Right lobe of liver (tissue), 4 donors: ENCODE data around the gene AMT.

Source experiments
- POLR2A ChIP-seq: fragments of 450-650 bp; IDR thresholded peaks from one replicate; pipeline ENCODE4 v1.6.1; 2017; ENCODE audit warnings: antibody characterized with exemption, mild to moderate bottlenecking
- TF ChIP-seq, protein P1 (sequence below), 4 donors: fragments of 200-600 bp in 3 of 4; fragments of 450-650 bp in 1 of 4; IDR thresholded peaks; one replicate each; pipeline versions ENCODE4 v1.5.1 to v1.8.0; 2016 to 2022; ENCODE audit warnings: antibody characterized with exemption in 4 of 4, mild to moderate bottlenecking in 2 of 4
- donor health status: DM: no; HTN: no; CAD: no.
- donor health status: DM: no; HTN: no; CAD: no.
- donor health status: DM: no; HTN: yes; CAD: no.

DNA sequence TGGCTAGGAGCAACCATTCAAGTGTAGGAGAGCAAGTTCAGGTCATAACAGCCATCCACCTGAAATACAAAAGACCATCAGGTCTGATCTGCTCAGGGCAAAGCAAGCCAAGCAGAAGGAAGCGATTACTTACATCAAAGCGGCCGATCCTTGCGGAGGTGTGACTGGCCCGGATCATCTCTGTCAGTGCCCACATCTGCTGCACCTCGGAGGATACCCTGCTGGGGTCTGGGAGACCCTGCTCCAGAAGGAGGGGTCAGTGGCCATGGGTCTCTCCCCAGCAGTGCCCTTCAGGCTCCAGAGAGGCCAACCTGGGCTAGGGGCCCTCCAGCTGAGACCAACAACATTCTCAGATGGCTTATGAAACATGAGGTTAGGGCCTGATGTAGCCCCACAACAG, 2.5 kb upstream of the AMT start:
- TF ChIP-seq, protein P1, sequence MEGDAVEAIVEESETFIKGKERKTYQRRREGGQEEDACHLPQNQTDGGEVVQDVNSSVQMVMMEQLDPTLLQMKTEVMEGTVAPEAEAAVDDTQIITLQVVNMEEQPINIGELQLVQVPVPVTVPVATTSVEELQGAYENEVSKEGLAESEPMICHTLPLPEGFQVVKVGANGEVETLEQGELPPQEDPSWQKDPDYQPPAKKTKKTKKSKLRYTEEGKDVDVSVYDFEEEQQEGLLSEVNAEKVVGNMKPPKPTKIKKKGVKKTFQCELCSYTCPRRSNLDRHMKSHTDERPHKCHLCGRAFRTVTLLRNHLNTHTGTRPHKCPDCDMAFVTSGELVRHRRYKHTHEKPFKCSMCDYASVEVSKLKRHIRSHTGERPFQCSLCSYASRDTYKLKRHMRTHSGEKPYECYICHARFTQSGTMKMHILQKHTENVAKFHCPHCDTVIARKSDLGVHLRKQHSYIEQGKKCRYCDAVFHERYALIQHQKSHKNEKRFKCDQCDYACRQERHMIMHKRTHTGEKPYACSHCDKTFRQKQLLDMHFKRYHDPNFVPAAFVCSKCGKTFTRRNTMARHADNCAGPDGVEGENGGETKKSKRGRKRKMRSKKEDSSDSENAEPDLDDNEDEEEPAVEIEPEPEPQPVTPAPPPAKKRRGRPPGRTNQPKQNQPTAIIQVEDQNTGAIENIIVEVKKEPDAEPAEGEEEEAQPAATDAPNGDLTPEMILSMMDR (IDR thresholded peaks at IDR 0.05): no peak
- TF ChIP-seq POLR2A: no peak
